K562 (cell line): ENCODE data around the gene ABCA4.

Experiments
- ETV6 ChIP-seq, 3 experiments: fragments of 150-350 bp in 1 of 3; sonication (generic) in 1 of 3; formaldehyde crosslinking in 1 of 3; IDR thresholded peaks; 2 replicates each; pipeline versions ENCODE4 v1.6.1 to v1.8.0; 2014 to 2022; ENCODE audit warnings: borderline replicate concordance in 2 of 3, low read depth in 2 of 3, antibody characterized with exemption in 1 of 3, low read length in 1 of 3, mild to moderate bottlenecking in 1 of 3, missing genetic modification reagents in 1 of 3
- EZH2 ChIP-seq: IDR thresholded peaks from 2 replicates; pipeline ENCODE4 v1.6.1; 2012; ENCODE audit warnings: low read depth, mild to moderate bottlenecking, inconsistent platforms, low read length, borderline replicate concordance
- RCOR1 ChIP-seq, 2 experiments: IDR thresholded peaks; 2 replicates each; pipeline ENCODE4 v1.6.1; 2012; ENCODE audit warnings: low read depth in 2 of 2, low read length in 2 of 2, borderline replicate concordance in 1 of 2, improper control_type of control experiment in 1 of 2
- ZFX ChIP-seq: sonication (generic); formaldehyde crosslinking; IDR thresholded peaks from 2 replicates; pipeline ENCODE4 v1.8.0; 2022; ENCODE audit warnings: mild to moderate bottlenecking, missing genetic modification reagents, moderate library complexity

GRCh38 chr1:94118471-94118870, 2.5 kb downstream of the ABCA4 start:
- TF ChIP-seq EZH2 (no peak), ETV6 (IDR thresholded peaks at IDR 0.05; ENCODE audit: borderline replicate concordance in 1 of 2, low read depth in 2 of 2, low read length in 1 of 2) (no peak), ETV6 (CRISPR knock-in tag; IDR thresholded peaks at IDR 0.05; ENCODE audit: borderline replicate concordance) (no peak), ZFX (CRISPR knock-in tag) (no peak), RCOR1 (IDR thresholded peaks at IDR 0.05; ENCODE audit: borderline replicate concordance in 1 of 2, low read depth in 2 of 2, low read length in 2 of 2) (no peak)
